Astrocyte (in vitro differentiated cells and primary cell): ENCODE measurements around the gene STK4. TPM values are rescaled to one million over a fixed set of nuclear protein-coding genes. Genes with fewer than 3 reads are reported as not detected.
A peak's percentile ranks its signal among the peaks of the same experiment; 100 is the strongest.

ENCODE experiments used
- DNase-seq: peaks from one replicate; pipeline ENCODE4 v3.0.0-alpha.2; 2010; ENCODE audit warnings: low read depth
- FAIRE-seq: peaks from 2 replicates; lab custom pipeline; 2011; peaks lifted over from hg19 to GRCh38; lab: Jason Lieb, UNC
- H2AFZ ChIP-seq: 2 replicates; pipeline ENCODE4 v1.6.0; 2012; ENCODE audit warnings: low read depth, low read length, inconsistent platforms
- H3K27ac ChIP-seq: 2 replicates; pipeline ENCODE4 v1.5.1; 2011; ENCODE audit warnings: low read depth, low read length, inconsistent platforms
- H3K27me3 ChIP-seq: 2 replicates; pipeline ENCODE4 v1.6.0; 2011; ENCODE audit warnings: low read length, inconsistent platforms; ENCODE audit not compliant: insufficient read depth
- H3K36me3 ChIP-seq: 2 replicates; pipeline ENCODE4 v1.5.1; 2011; ENCODE audit warnings: low read length, inconsistent platforms; ENCODE audit not compliant: insufficient read depth
- H3K4me1 ChIP-seq: 2 replicates; pipeline ENCODE4 v1.5.1; 2011; ENCODE audit warnings: low read length, inconsistent platforms; ENCODE audit not compliant: insufficient read depth
- H3K4me2 ChIP-seq: 2 replicates; pipeline ENCODE4 v1.6.0; 2012; ENCODE audit warnings: low read length, inconsistent platforms
- H3K4me3 ChIP-seq: 2 replicates; pipeline ENCODE4 v1.5.1; 2011; ENCODE audit warnings: low read depth, mild to moderate bottlenecking, low read length, inconsistent platforms; ENCODE audit not compliant: insufficient read depth
- H3K79me2 ChIP-seq: 2 replicates; pipeline ENCODE4 v1.6.0; 2012; ENCODE audit warnings: mild to moderate bottlenecking, low read length, inconsistent platforms; ENCODE audit not compliant: insufficient read depth
- H3K9ac ChIP-seq: 2 replicates; pipeline ENCODE4 v1.6.0; 2012; ENCODE audit warnings: mild to moderate bottlenecking, low read length, inconsistent platforms
- H3K9me3 ChIP-seq: 2 replicates; pipeline ENCODE4 v1.5.1; 2012; ENCODE audit warnings: low read depth, mild to moderate bottlenecking, low read length, inconsistent platforms; ENCODE audit not compliant: insufficient read depth
- H4K20me1 ChIP-seq: 2 replicates; pipeline ENCODE4 v1.6.0; 2012; ENCODE audit warnings: low read length, inconsistent platforms; ENCODE audit not compliant: insufficient read depth
- H3K27ac Mint-ChIP-seq: one replicate; pipeline ENCODE4 v1.8.0; 2021; ENCODE audit warnings: mild to moderate bottlenecking, mixed read lengths; ENCODE audit not compliant: unreplicated experiment
- H3K27me3 Mint-ChIP-seq: one replicate; pipeline ENCODE4 v1.8.0; 2021; ENCODE audit warnings: low read depth, mixed read lengths; ENCODE audit not compliant: unreplicated experiment
- H3K36me3 Mint-ChIP-seq: one replicate; pipeline ENCODE4 v1.8.0; 2021; ENCODE audit warnings: low read depth, mixed read lengths; ENCODE audit not compliant: unreplicated experiment
- H3K4me1 Mint-ChIP-seq: one replicate; pipeline ENCODE4 v1.8.0; 2021; ENCODE audit warnings: low read depth, mixed read lengths; ENCODE audit not compliant: unreplicated experiment
- H3K4me3 Mint-ChIP-seq: one replicate; pipeline ENCODE4 v1.8.0; 2021; ENCODE audit warnings: mild to moderate bottlenecking, moderate library complexity, mixed read lengths; ENCODE audit not compliant: unreplicated experiment
- H3K9me3 Mint-ChIP-seq: one replicate; pipeline ENCODE4 v1.8.0; 2021; ENCODE audit warnings: mild to moderate bottlenecking, mixed read lengths; ENCODE audit not compliant: unreplicated experiment
- CTCF ChIP-seq: IDR thresholded peaks from 2 replicates; pipeline ENCODE4 v1.5.1; 2011; ENCODE audit warnings: low read depth, mild to moderate bottlenecking, inconsistent platforms, low read length, moderate library complexity; ENCODE audit not compliant: insufficient read depth
- EZH2 ChIP-seq: IDR thresholded peaks from 2 replicates; pipeline ENCODE4 v1.6.1; 2012; ENCODE audit warnings: mild to moderate bottlenecking, low read length, inconsistent platforms; ENCODE audit not compliant: insufficient read depth
- total RNA-seq: library from RNA; stranded (reverse); gene quantifications from 2 replicates; pipeline ENCODE4 v1.2.1, GENCODE V29; 2021

Gene STK4
- total RNA-seq, 1 donor from 2014 or later, result 41.4 TPM

- H3K4me1 ChIP-seq, result peaks cover 33% of the 10 kb centered on the region
- no peak for TF ChIP-seq CTCF
- peak within 1 kb of the TSS; percentile 77 for H2AFZ ChIP-seq
- peaks cover 19% of the 10 kb centered on the region for H3K36me3 Mint-ChIP-seq
- H3K9me3 Mint-ChIP-seq, result no peaks in the 10 kb centered on the region
- peak within 1 kb of the TSS; percentile 82 for H3K4me3 ChIP-seq
- H3K27ac ChIP-seq, result peak within 1 kb of the TSS; percentile 84
- no peaks in the 10 kb centered on the region for H3K27me3 Mint-ChIP-seq
- H3K4me3 Mint-ChIP-seq, result peak within 1 kb of the TSS; percentile 97
- H3K36me3 ChIP-seq, result peaks cover 13% of the 10 kb centered on the region
- peaks cover 26% of the 10 kb centered on the region for H3K4me1 Mint-ChIP-seq
- peak within 1 kb of the TSS; percentile 88 for H3K9ac ChIP-seq
- H4K20me1 ChIP-seq, result peaks cover 42% of the 10 kb centered on the region
- peaks cover 44% of the 10 kb centered on the region for H3K79me2 ChIP-seq
- FAIRE-seq (no peak), DNase-seq (peak; percentile 78)
- H3K27me3 ChIP-seq, result no peaks in the 10 kb centered on the region
- peak within 1 kb of the TSS; percentile 90 for H3K27ac Mint-ChIP-seq
- peak within 1 kb of the TSS; percentile 96 for H3K4me2 ChIP-seq
- H3K9me3 ChIP-seq, result no peaks in the 10 kb centered on the region
Observed at GRCh38 chr20:44960103-44960852, 6.0 kb upstream of the STK4 start, which contains the start of gene TOMM34. Gene TOMM34, minus strand, starts transcription at chr20:44960397. Its CDS starts 64 bp downstream, at chr20:44960333.

- Mint-ChIP-seq H3K9me3 (no peaks in the 10 kb centered on the region), H3K4me3 (peak overlapping the region; percentile 97), H3K36me3 (peaks cover 10% of the 10 kb centered on the region), H3K4me1 (peaks cover 26% of the 10 kb centered on the region), H3K27ac (peak overlapping the region; percentile 53), H3K27me3 (no peaks in the 10 kb centered on the region)
- Histone ChIP-seq H3K79me2 (peaks cover 35% of the 10 kb centered on the region), H3K4me3 (no peak overlapping the region), H3K27ac (peak overlapping the region; percentile 40), H3K27me3 (no peaks in the 10 kb centered on the region), H3K4me1 (peaks cover 37% of the 10 kb centered on the region), H4K20me1 (peaks cover 33% of the 10 kb centered on the region), H2AFZ (peak overlapping the region; percentile 65), H3K4me2 (peak overlapping the region; percentile 63), H3K36me3 (peaks cover 4% of the 10 kb centered on the region), H3K9me3 (no peaks in the 10 kb centered on the region), H3K9ac (no peak overlapping the region)
- no peak for TF ChIP-seq CTCF
- TF ChIP-seq EZH2, result no peak
- no peak for FAIRE-seq
- no peak for DNase-seq
Observed at GRCh38 chr20:44961011-44961869, 5.1 kb upstream of the STK4 start.
